ENCODE results near the gene MYO16.

- TF ChIP-seq POLR2A (IDR thresholded peaks at IDR 0.05) (no peak), EP300 (IDR thresholded peaks at IDR 0.05) (no peak), CTCF (IDR thresholded peaks at IDR 0.05) (no peak)
Measured at GRCh38 chr13:108656742-108657141, 27.3 kb downstream of the MYO16 start.

Measured in tibial nerve (tissue), 4 donors.